T-helper 22 cell (primary cell): Measurements from ENCODE around the gene ZNF519.
"Not testable (repeated sequence)": the region's sequence is repeated elsewhere in the genome, so short reads cannot be mapped to it uniquely, and the experiment has no call there.

Experiments
- DNase-seq: peaks from one replicate; pipeline ENCODE4 v3.0.0-alpha.2; 2020; ENCODE audit warnings: low read depth

ZNF519 gene

GRCh38 chr18:14132271-14132700 lies at the start of gene ZNF519:
TSS of gene ZNF519 (minus strand) at chr18:14132435. CDS start at chr18:14132277, 158 bp downstream.
- DNase-seq: peak; percentile 81

DNA sequence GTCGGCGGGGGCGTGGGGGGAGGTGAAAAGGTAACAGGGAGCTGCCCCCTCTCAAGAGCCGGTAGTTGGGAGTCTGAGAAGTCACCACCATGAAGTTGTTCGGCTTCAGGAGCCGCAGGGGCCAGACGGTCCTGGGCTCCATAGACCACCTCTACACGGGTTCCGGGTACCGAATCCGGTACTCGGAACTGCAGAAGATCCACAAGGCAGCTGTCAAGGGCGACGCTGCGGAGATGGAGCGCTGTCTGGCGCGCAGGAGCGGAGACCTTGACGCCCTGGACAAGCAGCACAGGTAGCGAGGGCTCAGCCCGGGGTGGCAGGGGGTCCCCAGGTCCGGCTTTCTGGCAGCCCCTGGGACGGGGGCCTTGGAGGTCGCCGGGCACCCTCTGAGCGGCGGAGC lies 47.1 kb upstream of the ZNF519 start:
- DNase-seq: no peak

GRCh38 chr18:14178321-14179196 lies 46.3 kb upstream of the ZNF519 start:
- DNase-seq: peak; percentile 54

DNA sequence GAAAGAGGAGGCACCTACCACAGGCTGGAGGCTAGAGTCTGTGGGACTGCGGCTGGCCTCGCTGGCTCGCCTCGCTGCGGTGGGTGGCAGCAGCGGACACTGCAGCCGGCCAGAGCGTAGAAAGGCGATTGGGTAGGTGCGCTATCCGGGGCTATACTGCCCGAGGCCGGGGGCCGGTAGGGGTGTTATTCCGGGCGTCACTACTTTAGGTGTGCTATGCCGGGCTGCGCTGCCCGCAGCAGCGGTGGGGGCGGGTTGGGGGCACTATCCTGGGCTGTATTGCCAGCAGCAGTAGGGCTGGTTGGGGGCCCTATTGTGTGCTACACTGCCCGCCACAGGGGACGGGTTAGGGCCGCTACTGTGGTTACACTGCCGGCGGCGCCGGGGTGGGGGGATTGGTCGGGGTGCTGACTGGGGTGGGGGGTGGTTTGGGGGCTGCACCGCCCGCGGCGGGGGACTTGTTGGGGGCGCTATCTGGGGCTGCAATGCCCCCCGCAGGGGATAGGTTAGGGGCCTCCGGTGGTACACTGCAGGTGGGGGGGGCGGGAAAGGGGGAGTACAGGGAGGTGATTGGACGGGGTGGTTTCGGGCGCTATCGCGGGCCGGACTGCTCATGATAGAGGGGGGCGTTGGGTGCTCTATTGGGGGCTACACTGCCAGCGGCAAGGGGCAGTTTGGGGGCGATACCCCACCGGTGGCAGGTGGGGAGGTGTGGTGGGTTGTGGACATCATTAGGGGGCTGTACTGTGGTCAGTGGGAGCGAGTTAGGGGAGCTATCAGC lies 45.5 kb upstream of the ZNF519 start:
- not testable (repeated sequence) for DNase-seq

- not testable (repeated sequence) for DNase-seq
Observed at GRCh38 chr18:14175404-14175803, 43.2 kb upstream of the ZNF519 start.

DNA sequence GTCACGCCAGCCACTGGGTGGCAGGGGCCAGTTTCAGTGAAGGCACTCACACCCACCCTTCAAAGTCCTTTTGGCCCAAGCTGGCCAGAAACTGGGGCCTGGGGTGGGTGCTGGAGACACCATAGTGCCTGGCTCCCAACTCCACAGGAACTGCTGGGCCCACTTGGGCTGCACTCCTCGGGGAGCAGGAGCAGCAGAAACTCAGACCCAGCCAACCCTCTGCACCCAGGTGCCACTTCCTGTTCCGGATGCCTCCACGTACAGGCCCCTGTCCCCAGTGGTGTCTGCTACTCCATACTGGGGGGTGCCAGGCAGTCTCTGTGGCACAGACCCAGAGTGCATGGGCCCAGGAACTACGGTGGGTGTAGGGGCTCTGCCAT lies 42.5 kb upstream of the ZNF519 start:
- DNase-seq: no peak

- not testable (repeated sequence) for DNase-seq
Observed at GRCh38 chr18:14174002-14174705, 41.9 kb upstream of the ZNF519 start.

DNA sequence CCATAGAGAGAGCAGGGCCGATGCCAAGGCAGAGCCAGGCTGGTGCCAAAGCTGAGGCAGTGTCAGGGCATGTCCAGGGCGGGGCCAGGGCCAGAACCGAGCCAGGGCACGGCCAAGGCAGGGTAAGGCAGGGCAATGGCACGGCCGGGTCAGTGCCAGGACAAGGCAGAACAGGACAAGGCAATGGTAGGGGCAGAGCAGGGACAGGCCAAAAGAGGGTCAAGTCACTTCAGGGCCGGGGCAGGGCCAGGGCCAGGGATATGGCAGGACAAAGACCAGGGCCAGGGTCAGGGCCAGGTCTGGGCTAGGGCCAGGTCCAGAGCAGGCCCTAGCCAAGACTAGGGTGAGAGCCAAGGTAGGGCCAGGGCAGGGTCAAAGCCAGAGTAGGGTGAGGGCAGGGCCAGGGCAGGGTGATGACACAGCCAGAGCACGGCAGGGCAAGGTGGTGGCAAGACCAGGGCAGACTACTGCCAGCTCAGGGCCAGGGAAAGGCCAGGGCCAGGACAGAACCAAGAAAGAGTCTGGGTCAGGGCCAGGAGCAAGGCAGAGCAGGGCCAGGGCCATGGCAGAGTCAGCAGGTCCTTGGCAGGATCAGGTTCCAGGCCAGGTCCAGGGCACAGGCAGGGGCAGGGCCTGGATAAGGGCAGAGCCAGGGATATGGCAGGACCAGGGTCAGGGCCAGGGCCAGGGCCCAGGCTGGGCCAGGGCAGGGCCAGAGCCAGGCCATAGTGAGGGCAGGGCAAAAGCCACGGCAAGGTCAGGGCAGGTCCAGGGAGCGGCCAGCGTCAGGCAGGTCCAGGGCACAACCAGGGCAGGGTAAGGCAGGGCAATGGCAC lies 41.1 kb upstream of the ZNF519 start:
- not testable (repeated sequence) for DNase-seq

DNA sequence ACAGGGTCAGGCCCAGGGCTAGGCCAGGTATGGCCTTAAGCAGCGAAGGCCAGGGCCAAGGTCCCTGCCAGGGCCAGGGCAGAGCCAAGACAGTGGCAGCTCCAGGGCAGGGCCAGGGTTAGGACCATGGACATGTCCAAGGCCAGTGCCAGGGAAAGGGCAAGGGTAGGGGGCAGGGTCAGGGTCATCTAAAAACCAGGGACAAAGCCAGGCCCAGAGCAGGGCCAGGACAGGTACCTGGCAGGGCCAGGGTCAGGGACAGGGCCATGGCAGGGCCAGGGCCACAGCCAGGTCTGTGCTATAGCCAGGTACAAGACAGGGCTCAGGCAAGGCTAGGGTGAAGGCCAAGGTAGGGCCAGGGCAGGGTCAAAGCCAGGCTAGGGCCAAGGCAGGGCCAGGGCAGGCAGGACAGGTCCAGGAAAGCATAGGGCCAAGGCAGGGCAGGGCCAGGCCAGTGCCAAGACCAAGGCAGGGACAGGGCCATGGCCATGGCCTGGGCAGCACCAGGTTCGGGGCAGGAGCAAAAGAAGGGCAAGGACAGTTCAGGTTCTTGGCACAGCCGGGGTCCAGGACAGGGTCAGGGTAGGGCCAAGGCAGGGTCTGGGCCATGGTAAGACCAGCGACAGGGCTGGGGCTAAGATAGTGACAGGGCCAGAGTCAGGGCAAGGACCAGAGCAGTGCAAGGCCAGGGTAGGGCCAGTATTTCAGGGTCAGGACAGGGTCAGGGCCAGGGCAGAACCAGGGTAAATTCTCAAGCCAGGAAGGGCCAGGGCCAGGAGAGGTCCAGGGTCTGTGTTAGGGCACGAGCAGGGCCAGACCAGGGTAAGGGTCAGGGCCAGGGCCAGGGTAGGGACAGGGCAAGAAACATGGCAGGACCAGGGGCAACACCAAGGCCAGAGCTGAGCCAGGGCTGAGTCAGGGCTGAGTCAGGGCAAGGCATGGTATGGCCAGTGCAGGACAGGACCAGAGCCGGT lies 40.2 kb upstream of the ZNF519 start:
- DNase-seq: not testable (repeated sequence)

GRCh38 chr18:14171301-14172141 lies 39.3 kb upstream of the ZNF519 start:
- DNase-seq: not testable (repeated sequence)

DNA sequence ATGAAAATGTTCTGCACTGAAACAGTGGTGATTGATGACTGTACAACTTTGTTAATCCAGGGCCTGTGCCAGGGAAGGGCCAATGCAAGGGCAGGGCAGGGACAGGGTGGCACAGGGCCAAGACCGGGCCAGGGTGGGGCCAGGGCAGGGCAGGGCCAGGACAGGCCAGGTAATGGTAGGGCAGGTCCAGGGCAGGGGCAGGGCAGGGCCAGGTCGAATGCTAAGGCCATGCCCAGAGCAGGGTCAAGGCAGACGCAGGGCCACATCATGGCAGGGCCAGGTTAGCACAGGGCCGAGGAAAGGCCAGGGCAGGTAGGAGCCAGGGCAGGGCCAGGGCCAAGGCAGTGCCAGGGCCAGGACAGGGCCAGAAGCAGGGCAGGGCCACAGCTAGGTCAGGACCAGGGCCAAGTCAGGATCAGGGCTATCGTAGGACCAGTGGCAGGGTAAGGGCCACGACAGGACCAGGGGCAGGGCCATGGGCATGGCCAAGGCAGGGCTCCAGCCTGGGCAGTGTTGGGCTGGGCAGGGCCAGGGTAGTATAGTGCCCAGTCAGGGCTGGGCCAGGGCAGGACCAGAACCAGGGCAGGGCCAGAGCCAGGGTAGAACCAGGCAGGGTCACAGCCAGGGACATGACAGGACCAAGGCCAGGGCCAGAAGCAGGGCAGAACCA lies 38.3 kb upstream of the ZNF519 start:
- not testable (repeated sequence) for DNase-seq

DNA sequence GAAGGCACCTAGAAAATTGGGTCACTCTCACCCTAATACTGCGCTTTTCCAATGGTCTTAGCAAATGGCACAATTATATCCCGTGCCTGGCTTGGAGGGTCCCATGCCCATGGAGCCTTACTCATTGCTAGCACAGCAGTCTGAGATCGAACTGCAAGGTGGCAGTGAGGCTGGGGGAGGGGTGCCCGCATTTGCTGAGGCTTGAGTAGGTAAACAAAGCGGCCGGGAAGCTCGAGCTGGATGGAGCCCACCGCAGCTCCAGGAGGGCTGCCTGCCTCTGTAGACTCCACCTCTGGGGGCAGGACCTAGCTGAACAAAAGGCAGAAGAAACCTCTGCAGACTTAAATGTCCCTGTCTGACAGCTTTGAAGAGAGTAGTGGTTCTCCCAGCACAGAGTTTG lies 30.7 kb upstream of the ZNF519 start:
- DNase-seq: not testable (repeated sequence)

GRCh38 chr18:14151564-14152113 lies 19.4 kb upstream of the ZNF519 start:
- DNase-seq: not testable (repeated sequence)

GRCh38 chr18:14150766-14151165 lies 18.5 kb upstream of the ZNF519 start:
- DNase-seq: not testable (repeated sequence)

DNA sequence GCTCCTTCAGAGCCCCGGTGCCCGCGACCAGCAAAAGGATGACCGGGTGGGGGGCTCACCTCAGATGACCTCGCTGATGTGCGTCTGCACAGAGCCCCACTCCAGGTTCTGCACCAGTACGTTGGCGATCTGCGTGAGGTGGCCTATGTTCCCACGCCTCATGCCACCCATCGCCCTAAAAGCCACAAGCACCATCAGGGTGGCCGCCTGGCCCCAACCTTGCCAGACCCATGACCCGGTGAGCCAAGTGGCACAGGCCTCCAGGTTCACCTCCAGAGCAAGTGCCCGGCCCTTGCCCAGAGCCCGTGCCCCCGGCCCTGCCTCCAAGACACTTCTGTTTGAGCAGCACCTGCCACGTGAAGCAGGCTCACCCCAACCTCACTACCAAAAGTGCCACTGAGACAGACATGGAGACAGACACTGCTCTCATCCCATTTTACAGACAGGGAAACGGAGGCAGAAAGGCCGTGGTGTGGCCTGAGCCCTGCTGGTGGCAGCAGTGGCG lies 17.7 kb upstream of the ZNF519 start:
- not testable (repeated sequence) for DNase-seq

- DNase-seq: not testable (repeated sequence)
Observed at GRCh38 chr18:14149121-14149850, 17.1 kb upstream of the ZNF519 start.
